ENCODE data around the gene ZG16. TPM values are rescaled to one million over a fixed set of nuclear protein-coding genes. Genes with fewer than 3 reads are reported as not detected.
A peak's percentile ranks its signal among the peaks of the same experiment; 100 is the strongest.

ZG16 gene
- total RNA-seq, 1 donor from 2014 or later, result 0.20 TPM

DNA sequence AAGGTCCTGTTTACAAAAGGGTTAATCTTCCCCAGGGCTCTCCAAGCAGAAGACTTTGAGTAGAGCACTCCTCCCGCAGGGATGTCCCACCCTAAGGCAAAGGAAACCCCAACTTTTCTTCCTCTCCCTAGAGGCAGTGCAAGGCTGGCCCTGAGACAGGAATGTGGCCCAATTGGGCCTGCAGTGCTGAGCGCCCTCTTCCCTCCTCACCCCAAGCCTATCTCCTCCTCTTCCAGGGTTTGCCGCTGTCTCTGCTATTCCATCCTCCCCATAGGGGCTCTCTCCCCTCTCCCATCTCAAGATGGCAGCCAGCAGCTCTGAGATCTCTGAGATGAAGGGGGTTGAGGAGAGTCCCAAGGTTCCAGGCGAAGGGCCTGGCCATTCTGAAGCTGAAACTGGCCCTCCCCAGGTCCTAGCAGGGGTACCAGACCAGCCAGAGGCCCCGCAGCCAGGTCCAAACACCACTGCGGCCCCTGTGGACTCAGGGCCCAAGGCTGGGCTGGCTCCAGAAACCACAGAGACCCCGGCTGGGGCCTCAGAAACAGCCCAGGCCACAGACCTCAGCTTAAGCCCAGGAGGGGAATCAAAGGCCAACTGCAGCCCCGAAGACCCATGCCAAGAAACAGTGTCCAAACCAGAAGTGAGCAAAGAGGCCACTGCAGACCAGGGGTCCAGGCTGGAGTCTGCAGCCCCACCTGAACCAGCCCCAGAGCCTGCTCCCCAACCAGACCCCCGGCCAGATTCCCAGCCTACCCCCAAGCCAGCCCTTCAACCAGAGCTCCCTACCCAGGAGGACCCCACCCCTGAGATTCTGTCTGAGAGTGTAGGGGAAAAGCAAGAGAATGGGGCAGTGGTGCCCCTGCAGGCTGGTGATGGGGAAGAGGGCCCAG, 34.9 kb downstream of the ZG16 start:
- no peak for TF ChIP-seq CTCF (IDR thresholded peaks at IDR 0.05; ENCODE audit: unreplicated experiment)
- no peak for DNase-seq (ENCODE audit: low spot score in 2 of 2, unreplicated experiment in 2 of 2)
- peak overlapping the region; percentile 90 for H3K27ac Mint-ChIP-seq
- no peaks in the 10 kb centered on the region for H3K9me3 Mint-ChIP-seq
- H3K4me3 Mint-ChIP-seq, result peak overlapping the region; percentile 80
- H3K36me3 Mint-ChIP-seq, result peaks cover 1% of the 10 kb centered on the region
- H3K4me1 Mint-ChIP-seq, result peaks cover 70% of the 10 kb centered on the region
- no peaks in the 10 kb centered on the region for H3K27me3 Mint-ChIP-seq (ENCODE audit: low read depth)

DNA sequence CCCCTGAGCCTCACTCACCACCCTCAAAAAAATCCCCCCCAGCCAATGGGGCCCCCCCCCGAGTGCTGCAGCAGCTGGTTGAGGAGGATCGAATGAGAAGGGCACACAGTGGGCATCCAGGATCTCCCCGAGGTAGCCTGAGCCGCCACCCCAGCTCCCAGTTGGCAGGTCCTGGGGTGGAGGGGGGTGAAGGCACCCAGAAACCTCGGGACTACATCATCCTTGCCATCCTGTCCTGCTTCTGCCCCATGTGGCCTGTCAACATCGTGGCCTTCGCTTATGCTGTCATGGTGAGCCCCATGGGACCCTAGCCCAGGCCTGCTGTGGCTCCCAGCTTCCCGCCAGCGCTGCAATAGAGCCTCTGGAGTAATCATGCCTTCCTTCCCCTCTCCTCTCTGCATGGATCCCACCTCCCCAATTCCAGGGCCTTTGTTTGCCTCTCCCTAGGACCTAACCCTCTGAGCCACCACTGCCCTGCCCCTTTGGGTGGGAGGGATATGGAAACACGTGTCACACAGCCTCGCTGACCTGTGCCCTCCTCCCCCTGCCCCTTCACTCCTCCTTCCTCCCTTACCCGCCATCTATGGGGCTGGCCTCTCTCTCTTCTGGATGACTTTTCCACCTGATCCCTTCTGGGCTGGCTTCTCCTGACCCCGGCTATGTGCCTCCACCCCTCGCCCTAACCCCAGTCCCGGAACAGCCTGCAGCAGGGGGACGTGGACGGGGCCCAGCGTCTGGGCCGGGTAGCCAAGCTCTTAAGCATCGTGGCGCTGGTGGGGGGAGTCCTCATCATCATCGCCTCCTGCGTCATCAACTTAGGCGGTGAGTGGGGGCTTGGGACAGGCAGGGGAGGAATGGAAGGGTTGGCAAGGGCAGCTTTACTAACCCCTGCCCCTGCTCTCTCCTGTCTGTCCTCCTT, 35.8 kb downstream of the ZG16 start:
- H3K4me1 Mint-ChIP-seq, result peaks cover 65% of the 10 kb centered on the region
- no peak for DNase-seq (ENCODE audit: low spot score in 2 of 2, unreplicated experiment in 2 of 2)
- no peaks in the 10 kb centered on the region for H3K27me3 Mint-ChIP-seq (ENCODE audit: low read depth)
- no peak overlapping the region for H3K27ac Mint-ChIP-seq
- H3K9me3 Mint-ChIP-seq, result no peaks in the 10 kb centered on the region
- H3K36me3 Mint-ChIP-seq, result peaks cover 2% of the 10 kb centered on the region
- no peak for TF ChIP-seq CTCF (IDR thresholded peaks at IDR 0.05; ENCODE audit: unreplicated experiment)
- peak overlapping the region; percentile 54 for H3K4me3 Mint-ChIP-seq

- H3K27ac Mint-ChIP-seq, result no peak overlapping the region
- no peak for TF ChIP-seq CTCF (IDR thresholded peaks at IDR 0.05; ENCODE audit: unreplicated experiment)
- H3K36me3 Mint-ChIP-seq, result peaks cover 6% of the 10 kb centered on the region
- H3K27me3 Mint-ChIP-seq (ENCODE audit: low read depth), result no peaks in the 10 kb centered on the region
- H3K4me1 Mint-ChIP-seq, result peaks cover 67% of the 10 kb centered on the region
- peak overlapping the region; percentile 91 for H3K4me3 Mint-ChIP-seq
- H3K9me3 Mint-ChIP-seq, result no peaks in the 10 kb centered on the region
- no peak for DNase-seq (ENCODE audit: low spot score in 2 of 2, unreplicated experiment in 2 of 2)
Measured at GRCh38 chr16:29814592-29814991, 36.5 kb downstream of the ZG16 start.

DNA sequence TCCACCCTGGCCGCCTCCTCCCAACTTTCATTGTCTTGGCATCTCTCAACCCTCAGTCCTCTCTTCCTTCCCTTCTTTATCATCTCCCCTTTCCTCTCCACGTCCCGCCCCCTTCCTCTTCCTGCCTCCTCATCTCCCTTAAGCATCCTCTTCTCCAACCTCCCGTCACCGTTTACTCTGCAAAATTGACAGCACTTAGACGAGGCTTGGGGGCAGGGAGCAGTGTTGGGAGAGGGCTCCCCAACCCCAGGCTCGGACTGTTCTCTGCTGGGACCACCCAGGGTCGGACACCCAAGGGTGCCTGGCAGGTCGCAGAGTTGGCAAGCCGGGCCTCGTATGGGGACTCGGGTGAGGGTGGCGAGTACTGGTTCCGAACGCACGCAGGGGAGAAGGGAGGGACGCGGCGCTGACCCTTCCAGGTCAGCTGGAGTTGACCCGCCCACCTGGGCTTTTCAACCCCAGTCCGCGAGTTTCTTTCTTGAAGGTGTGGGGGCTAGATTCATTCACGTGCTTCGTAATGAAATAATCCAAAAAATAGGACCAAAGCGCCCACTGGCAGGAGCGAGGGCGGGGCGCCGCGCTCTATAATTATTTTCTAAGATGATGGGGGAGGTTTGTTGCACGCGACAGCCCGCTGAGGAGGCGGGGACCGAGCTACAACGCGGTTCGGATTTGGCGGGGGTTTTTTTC, 37.1 kb downstream of the ZG16 start:
- H3K36me3 Mint-ChIP-seq, result peaks cover 6% of the 10 kb centered on the region
- DNase-seq (ENCODE audit: low spot score in 2 of 2, unreplicated experiment in 2 of 2), result no peak

More for the DNA sequence above, 37.1 kb downstream of the ZG16 start:
- no peaks in the 10 kb centered on the region for H3K9me3 Mint-ChIP-seq
- peak overlapping the region; percentile 91 for H3K4me3 Mint-ChIP-seq
- peak overlapping the region; percentile 84 for H3K27ac Mint-ChIP-seq
- TF ChIP-seq CTCF (IDR thresholded peaks at IDR 0.05; ENCODE audit: unreplicated experiment), result no peak
- no peaks in the 10 kb centered on the region for H3K27me3 Mint-ChIP-seq (ENCODE audit: low read depth)
- H3K4me1 Mint-ChIP-seq, result peaks cover 69% of the 10 kb centered on the region

Measured in mesothelial cell of epicardium (in vitro differentiated cells).